Ovary (tissue), 9 donors: ENCODE results near the gene KIAA1614. TPM values are rescaled to one million over a fixed set of nuclear protein-coding genes. Genes with fewer than 3 reads are reported as not detected.

Source experiments
- DNase-seq, 5 donors: peaks; one replicate each; pipeline ENCODE4 v3.0.0-alpha.2; 2019 to 2020
- H3K27ac ChIP-seq, 2 donors: fragments of 200-600 bp; one replicate each; pipeline versions ENCODE4 v1.5.1 to v1.8.0; 2019 to 2022
- H3K27me3 ChIP-seq: fragments of 200-600 bp; one replicate; pipeline ENCODE4 v1.8.0; 2022
- H3K36me3 ChIP-seq: fragments of 200-600 bp; sonication (generic); one replicate; pipeline ENCODE4 v1.5.1; 2019
- H3K4me1 ChIP-seq: one replicate; pipeline ENCODE4 v1.8.1; 2013; ENCODE audit warnings: mild to moderate bottlenecking, moderate library complexity; ENCODE audit not compliant: insufficient read depth
- H3K4me3 ChIP-seq: fragments of 200-600 bp; sonication (generic); one replicate; pipeline ENCODE4 v1.5.1; 2017
- H3K9me3 ChIP-seq, 2 donors: fragments of 200-600 bp in 1 of 2; sonication (generic) in 1 of 2; one replicate each; pipeline versions ENCODE4 v1.5.1 to v1.8.1; 2013 to 2019; ENCODE audit warnings: mild to moderate bottlenecking in 1 of 2, moderate library complexity in 1 of 2
- EP300 ChIP-seq: sonication (generic); formaldehyde crosslinking; IDR thresholded peaks from one replicate; pipeline ENCODE4 v1.6.1; 2017; ENCODE audit warnings: antibody characterized with exemption
- POLR2A ChIP-seq: fragments of 450-650 bp; IDR thresholded peaks from one replicate; pipeline ENCODE4 v1.6.1; 2017; ENCODE audit warnings: antibody characterized with exemption, mild to moderate bottlenecking, moderate library complexity
- WGBS, 3 donors: extraction: QIAGEN DNeasy Blood & Tissue Kit in 1 of 3; methylation state at CpG; one replicate each; pipeline versions ENCODE4 v1.1.5 to v1.1.7; 2013 to 2017; 5-methylcytosine and 5-hydroxymethylcytosine counted together
- intact Hi-C, 4 donors: fragments of 100-400 bp; cut with DNase I; formaldehyde crosslinking; loops; one replicate each; pipeline versions ENCODE4 v1.11.0 to v1.15.1; 2022 to 2023
- polyA plus RNA-seq, 2 donors: library from polyadenylated mRNA; stranded (reverse); fragments of 200-250 nt in 1 of 2; fragments of 350-450 nt in 1 of 2; fragmentation: Illumina TruSeq in 1 of 2; extraction: RNeasy Lipid Tissue Mini Kit (QIAGEN cat#74804) in 1 of 2; gene quantifications; one replicate each; pipeline ENCODE4 v1.2.3, GENCODE V29; 2013 to 2014
- total RNA-seq, 7 donors: library from RNA; depleted of rRNA in 2 of 7; stranded (reverse); fragments of >200 nt in 2 of 7; fragmentation: NEBNext Ultra II Directional in 3 of 7; extraction: Animal tissue kit (Norgen Biotek cat#: 25700) in 3 of 7; gene quantifications; one replicate each; pipeline versions ENCODE4 v1.1.0 to v1.2.4, GENCODE V29; 2016 to 2023
- TF ChIP-seq, protein P1 (sequence below), 3 donors: fragments of 450-650 bp in 2 of 3; fragments of 200-600 bp in 1 of 3; IDR thresholded peaks; one replicate each; pipeline versions ENCODE4 v1.5.1 to v1.8.0; 2016 to 2022; ENCODE audit warnings: antibody characterized with exemption in 3 of 3, mild to moderate bottlenecking in 1 of 3
- donor health status: DM: no; HTN: no; CAD: no; lungs with moderate emphysema.
- donor health status: DM: no; HTN: no; CAD: no.
- donor health status: Bipolar disorder and iron deficiency.
- donor health status: DM: yes; HTN: yes; CAD: no.
- donor health status: DM: no; HTN: no; CAD: no.
- donor health status: DM: yes; HTN: yes; CAD: no.

Gene KIAA1614
- total and polyA plus RNA-seq, 9 donors = 1.1 to 15.1 (median 10.5) TPM

DNA sequence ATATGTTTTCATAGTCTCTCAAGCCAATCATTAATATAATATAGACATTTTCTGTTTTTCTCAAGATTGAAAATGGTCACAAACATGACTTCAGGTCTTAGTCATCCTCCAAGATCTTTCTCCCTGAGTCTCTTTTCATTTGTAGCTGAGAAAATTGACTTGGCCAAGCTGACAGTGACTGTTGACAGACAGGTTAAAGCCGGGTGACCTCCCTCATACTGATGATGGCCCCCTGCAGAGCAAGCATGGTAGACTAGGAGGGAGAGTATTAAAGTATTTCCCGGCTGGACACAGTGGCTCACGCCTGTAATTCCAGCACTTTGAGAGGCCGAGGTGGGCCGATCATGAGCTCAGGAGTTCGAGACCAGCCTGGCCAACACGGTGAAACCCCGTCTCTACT is 6.8 kb upstream of the KIAA1614 start:
- Histone ChIP-seq H3K27ac (no peak overlapping the region), H3K4me1 (no peaks in the 10 kb centered on the region), H3K36me3 (no peaks in the 10 kb centered on the region), H3K4me3 (no peak overlapping the region), H3K27me3 (no peaks in the 10 kb centered on the region), H3K9me3 (no peaks in the 10 kb centered on the region)
- TF ChIP-seq, protein P1, sequence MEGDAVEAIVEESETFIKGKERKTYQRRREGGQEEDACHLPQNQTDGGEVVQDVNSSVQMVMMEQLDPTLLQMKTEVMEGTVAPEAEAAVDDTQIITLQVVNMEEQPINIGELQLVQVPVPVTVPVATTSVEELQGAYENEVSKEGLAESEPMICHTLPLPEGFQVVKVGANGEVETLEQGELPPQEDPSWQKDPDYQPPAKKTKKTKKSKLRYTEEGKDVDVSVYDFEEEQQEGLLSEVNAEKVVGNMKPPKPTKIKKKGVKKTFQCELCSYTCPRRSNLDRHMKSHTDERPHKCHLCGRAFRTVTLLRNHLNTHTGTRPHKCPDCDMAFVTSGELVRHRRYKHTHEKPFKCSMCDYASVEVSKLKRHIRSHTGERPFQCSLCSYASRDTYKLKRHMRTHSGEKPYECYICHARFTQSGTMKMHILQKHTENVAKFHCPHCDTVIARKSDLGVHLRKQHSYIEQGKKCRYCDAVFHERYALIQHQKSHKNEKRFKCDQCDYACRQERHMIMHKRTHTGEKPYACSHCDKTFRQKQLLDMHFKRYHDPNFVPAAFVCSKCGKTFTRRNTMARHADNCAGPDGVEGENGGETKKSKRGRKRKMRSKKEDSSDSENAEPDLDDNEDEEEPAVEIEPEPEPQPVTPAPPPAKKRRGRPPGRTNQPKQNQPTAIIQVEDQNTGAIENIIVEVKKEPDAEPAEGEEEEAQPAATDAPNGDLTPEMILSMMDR (IDR thresholded peaks at IDR 0.05) = no peak
- TF ChIP-seq POLR2A (no peak), EP300 (no peak)
- intact Hi-C loops = no loop called here
- 88 to 94% (median 94%) methylated on average over 8 of the region's 8 CpGs for WGBS, 3 donors
- DNase-seq = no peak

DNA sequence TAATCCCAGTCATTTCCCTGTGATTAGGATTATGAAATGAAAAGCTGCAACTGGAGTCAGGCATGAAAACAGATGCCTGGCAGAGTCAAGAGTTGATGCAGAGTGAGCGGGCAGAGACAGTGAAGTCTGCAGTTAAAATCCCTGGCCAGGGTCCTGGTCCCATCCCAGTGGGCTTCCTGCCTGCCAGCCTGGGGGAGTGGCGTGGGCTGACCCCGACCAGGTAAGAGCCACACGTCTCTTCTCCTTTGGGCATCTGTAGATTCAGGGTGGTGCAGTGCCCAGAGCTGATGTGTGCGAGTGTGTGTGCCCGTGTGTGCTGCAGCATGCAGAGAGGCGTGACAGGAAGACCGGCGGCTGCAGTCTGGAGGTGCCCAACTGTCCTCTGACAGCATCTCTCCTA is 6.2 kb upstream of the KIAA1614 start:
- intact Hi-C loops = no loop called here
- H3K4me3 ChIP-seq = no peak overlapping the region
- 86 to 93% (median 86%) methylated on average over 9 of the region's 9 CpGs for WGBS, 3 donors

DNA sequence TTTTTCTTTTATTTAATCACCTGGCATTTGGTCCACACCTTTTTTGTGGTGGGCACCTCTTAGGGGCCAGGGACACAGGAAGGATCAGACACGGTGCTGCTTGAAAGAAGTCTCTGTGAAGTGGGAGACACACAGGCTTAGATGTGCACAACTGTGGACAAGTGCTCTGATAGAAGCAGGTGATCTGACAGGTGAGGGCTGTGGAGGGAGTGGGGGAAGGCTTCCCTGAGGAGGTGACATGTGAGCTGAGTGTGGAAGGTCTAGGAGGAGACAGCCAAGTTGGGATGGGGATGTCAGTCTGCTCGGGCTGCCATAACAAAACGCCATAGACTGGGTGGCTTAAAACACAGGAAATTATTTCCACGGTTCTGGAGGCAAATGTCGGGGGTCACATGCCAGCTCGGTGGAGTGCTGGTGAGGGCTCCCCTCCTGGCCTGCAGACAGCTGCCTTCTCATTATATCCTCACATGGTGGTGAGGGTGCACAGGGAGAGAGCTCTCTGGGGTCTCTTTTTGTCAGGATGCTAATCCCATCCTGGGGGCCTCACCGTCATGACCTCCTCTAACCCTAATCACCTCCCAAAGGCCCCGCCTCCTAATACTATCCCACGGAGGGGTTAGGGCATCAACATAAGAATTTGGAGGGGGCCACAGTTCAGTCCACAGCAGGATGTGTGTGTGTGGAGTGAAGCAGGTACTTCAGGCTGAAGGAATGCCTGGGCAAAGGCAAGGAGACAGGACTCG is 5.2 kb upstream of the KIAA1614 start:
- 78 to 82% (median 79%) methylated on average over 10 of the region's 10 CpGs for WGBS, 3 donors
- Histone ChIP-seq H3K4me1 (no peaks in the 10 kb centered on the region), H3K4me3 (no peak overlapping the region), H3K9me3 (no peaks in the 10 kb centered on the region), H3K27me3 (no peaks in the 10 kb centered on the region), H3K36me3 (no peaks in the 10 kb centered on the region), H3K27ac (no peak overlapping the region)
- no peak for DNase-seq
- intact Hi-C loops = no loop called here
- TF ChIP-seq, protein P1 (IDR thresholded peaks at IDR 0.05) = no peak
- TF ChIP-seq EP300 = no peak
- no peak for TF ChIP-seq POLR2A

More for the DNA sequence above, 6.2 kb upstream of the KIAA1614 start:
- no peak for TF ChIP-seq POLR2A
- TF ChIP-seq, protein P1 (IDR thresholded peaks at IDR 0.05) = no peak
- TF ChIP-seq EP300 = no peak
- Histone ChIP-seq H3K9me3 (no peaks in the 10 kb centered on the region), H3K27me3 (no peaks in the 10 kb centered on the region), H3K36me3 (no peaks in the 10 kb centered on the region), H3K4me1 (no peaks in the 10 kb centered on the region), H3K27ac (no peak overlapping the region)
- no peak for DNase-seq

DNA sequence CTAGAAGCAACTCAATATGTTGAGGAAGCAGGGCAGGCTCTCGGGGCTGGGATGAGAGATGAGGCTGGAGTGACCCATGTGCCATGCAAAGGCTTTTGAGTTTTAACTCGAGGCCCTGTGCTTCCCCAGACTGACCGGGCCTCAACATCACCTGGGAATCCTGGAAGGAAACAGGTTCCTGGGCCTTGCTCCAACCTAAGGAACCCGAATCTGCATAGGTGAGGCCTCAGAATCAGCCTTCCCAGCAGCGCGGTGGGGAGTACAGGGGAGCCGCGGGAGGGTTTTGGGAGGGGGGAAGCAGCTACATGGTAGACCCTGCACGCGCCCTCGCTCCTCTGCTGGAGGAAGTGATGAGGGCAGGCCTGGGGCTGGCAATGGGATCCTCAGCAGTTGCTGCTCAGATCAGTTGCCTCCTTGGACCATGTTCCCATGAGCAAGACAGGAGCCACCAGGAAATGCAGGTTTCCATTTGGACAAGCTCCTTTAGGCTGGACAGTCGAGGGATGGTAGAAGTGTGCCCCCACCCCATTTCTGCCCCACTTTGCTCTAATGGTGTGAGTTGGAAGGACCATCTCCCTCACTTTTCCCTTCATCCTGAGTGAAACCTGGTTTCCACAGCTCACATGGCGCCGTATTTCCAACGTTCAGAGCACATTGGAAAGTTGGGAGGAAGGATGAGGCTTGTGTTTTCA is 4.5 kb upstream of the KIAA1614 start:
- TF ChIP-seq, protein P1 (IDR thresholded peaks at IDR 0.05) = no peak
- TF ChIP-seq EP300 (no peak), POLR2A (no peak)
- H3K27me3 ChIP-seq = no peaks in the 10 kb centered on the region
- intact Hi-C loops = no loop called here
- H3K4me1 ChIP-seq = no peaks in the 10 kb centered on the region
- H3K36me3 ChIP-seq = no peaks in the 10 kb centered on the region
- no peaks in the 10 kb centered on the region for H3K9me3 ChIP-seq
- H3K4me3 ChIP-seq = no peak overlapping the region
- WGBS, 3 donors = 90 to 91% (median 91%) methylated on average over 15 of the region's 15 CpGs
- no peak overlapping the region for H3K27ac ChIP-seq
- DNase-seq = no peak
